ENCODE data around the gene SAAL1. TPM values are rescaled to one million over a fixed set of nuclear protein-coding genes. Genes with fewer than 3 reads are reported as not detected.

Gene SAAL1
- total RNA-seq, 1 experiment from 2014 or later = 19.5 TPM

DNA sequence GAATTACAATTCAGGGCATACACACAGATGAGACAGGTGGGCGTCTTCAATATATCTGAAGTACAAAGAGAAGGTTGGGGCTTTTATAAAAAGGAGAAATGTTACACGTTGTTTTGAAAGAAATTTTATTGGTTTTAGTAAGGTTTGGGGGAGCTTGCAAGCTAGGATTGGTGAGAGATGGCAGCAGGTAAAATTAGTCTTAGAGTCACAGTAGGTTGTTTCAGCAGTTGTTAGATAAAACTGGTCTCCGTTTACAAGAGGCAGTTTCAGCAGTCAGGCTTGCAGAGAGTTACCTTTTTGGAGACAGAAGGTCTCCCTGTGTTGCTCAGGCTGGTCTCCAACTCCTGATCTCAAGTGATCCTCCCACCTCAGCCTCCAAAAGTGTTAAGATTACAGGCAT, 2.4 kb upstream of the SAAL1 start:
- Histone ChIP-seq H3K4me3 (ENCODE audit: low read depth in 2 of 2, low read length in 2 of 2) (peak overlapping the region in 1 of 2 experiments; percentile 27; a peak in 2 of 4 replicates), H3K4me1 (ENCODE audit: control insufficient read depth, insufficient read depth, low read length) (peaks cover 15% of the 10 kb centered on the region), H3K36me3 (ENCODE audit: control insufficient read depth, insufficient read depth, low read length) (no peaks in the 10 kb centered on the region; the same call in 1 of the 2 replicates), H3K27me3 (ENCODE audit: control insufficient read depth, insufficient read depth, low read length) (peaks cover 1% of the 10 kb centered on the region; the same call in 1 of the 2 replicates), H3K27ac (ENCODE audit: low read length) (no peak overlapping the region), H3K9me3 (ENCODE audit: control insufficient read depth, insufficient read depth, low read depth, low read length) (no peaks in the 10 kb centered on the region)
- ATAC-seq = no peak
- no TSS peak for BruUV-seq (replicated peaks)
- in situ Hi-C loops (cut with HindIII; ENCODE audit: low pct_unique_long_range_greater_than_20kb, low sequenced_read_pairs) (no loop called here), intact Hi-C loops (cut with micrococcal nuclease; ENCODE audit: unreplicated experiment) (loop anchor here (5.0 kb wide), 1 partner anchor 116 kb away; no protein-coding TSS in a partner anchor)
- POLR2A ChIA-PET = interaction anchor here (0.6 kb wide), 1 partner anchor 40 kb away, joined by 12 read pairs; no protein-coding TSS in a partner anchor
- CTCF ChIA-PET = no interaction called here
- DNase-seq (ENCODE audit: low read depth, low spot score) = no peak
- TF ChIP-seq POLR2AphosphoS5 (IDR thresholded peaks at IDR 0.05; ENCODE audit: low read depth, low read length) = no peak
- TF ChIP-seq, protein P1, sequence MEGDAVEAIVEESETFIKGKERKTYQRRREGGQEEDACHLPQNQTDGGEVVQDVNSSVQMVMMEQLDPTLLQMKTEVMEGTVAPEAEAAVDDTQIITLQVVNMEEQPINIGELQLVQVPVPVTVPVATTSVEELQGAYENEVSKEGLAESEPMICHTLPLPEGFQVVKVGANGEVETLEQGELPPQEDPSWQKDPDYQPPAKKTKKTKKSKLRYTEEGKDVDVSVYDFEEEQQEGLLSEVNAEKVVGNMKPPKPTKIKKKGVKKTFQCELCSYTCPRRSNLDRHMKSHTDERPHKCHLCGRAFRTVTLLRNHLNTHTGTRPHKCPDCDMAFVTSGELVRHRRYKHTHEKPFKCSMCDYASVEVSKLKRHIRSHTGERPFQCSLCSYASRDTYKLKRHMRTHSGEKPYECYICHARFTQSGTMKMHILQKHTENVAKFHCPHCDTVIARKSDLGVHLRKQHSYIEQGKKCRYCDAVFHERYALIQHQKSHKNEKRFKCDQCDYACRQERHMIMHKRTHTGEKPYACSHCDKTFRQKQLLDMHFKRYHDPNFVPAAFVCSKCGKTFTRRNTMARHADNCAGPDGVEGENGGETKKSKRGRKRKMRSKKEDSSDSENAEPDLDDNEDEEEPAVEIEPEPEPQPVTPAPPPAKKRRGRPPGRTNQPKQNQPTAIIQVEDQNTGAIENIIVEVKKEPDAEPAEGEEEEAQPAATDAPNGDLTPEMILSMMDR (IDR thresholded peaks at IDR 0.05) = no peak
- TF ChIP-seq SIN3A (IDR thresholded peaks at IDR 0.05; ENCODE audit: borderline replicate concordance, insufficient read depth, low read depth, low read length) = no peak
- TF ChIP-seq, protein P2, sequence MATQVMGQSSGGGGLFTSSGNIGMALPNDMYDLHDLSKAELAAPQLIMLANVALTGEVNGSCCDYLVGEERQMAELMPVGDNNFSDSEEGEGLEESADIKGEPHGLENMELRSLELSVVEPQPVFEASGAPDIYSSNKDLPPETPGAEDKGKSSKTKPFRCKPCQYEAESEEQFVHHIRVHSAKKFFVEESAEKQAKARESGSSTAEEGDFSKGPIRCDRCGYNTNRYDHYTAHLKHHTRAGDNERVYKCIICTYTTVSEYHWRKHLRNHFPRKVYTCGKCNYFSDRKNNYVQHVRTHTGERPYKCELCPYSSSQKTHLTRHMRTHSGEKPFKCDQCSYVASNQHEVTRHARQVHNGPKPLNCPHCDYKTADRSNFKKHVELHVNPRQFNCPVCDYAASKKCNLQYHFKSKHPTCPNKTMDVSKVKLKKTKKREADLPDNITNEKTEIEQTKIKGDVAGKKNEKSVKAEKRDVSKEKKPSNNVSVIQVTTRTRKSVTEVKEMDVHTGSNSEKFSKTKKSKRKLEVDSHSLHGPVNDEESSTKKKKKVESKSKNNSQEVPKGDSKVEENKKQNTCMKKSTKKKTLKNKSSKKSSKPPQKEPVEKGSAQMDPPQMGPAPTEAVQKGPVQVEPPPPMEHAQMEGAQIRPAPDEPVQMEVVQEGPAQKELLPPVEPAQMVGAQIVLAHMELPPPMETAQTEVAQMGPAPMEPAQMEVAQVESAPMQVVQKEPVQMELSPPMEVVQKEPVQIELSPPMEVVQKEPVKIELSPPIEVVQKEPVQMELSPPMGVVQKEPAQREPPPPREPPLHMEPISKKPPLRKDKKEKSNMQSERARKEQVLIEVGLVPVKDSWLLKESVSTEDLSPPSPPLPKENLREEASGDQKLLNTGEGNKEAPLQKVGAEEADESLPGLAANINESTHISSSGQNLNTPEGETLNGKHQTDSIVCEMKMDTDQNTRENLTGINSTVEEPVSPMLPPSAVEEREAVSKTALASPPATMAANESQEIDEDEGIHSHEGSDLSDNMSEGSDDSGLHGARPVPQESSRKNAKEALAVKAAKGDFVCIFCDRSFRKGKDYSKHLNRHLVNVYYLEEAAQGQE (IDR thresholded peaks at IDR 0.05; ENCODE audit: insufficient read depth in 1 of 2, low read depth in 2 of 2, low read length in 1 of 2) = no peak
- TF ChIP-seq TCF7L2 (IDR thresholded peaks at IDR 0.05; ENCODE audit: low read depth, low read length) = no peak

DNA sequence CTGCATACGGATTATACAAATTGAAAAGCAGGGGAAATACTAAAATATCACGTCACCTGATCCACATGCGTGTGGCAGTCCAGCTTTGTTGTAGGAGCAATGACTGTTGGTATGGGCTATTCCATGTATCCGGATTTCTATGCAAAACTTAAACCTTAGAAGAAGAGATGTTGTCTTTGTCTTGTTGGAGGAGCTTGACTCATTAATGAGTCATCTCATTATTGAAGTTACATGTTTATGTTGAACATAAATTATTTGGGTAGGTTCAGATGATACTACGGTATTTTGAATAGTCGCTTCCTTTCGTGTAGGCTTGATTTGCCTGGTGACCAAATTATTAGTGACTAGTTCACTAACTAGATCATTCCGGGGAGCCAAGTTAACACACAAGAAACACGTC, 806 bp upstream of the SAAL1 start:
- CTCF ChIA-PET = interaction anchor here (0.8 kb wide), 1 partner anchor 8 kb away, joined by 7 read pairs; no protein-coding TSS in a partner anchor
- in situ Hi-C loops (cut with HindIII; ENCODE audit: low pct_unique_long_range_greater_than_20kb, low sequenced_read_pairs) (no loop called here), intact Hi-C loops (cut with micrococcal nuclease; ENCODE audit: unreplicated experiment) (loop anchor here (5.0 kb wide), 1 partner anchor 114 kb away; no protein-coding TSS in a partner anchor)
- Histone ChIP-seq H3K27me3 (ENCODE audit: control insufficient read depth, insufficient read depth, low read length) (no peaks in the 10 kb centered on the region; the same call in 1 of the 2 replicates), H3K36me3 (ENCODE audit: control insufficient read depth, insufficient read depth, low read length) (peaks cover 7% of the 10 kb centered on the region), H3K4me3 (ENCODE audit: low read depth in 2 of 2, low read length in 2 of 2) (peak overlapping the region; percentile 88 to 96), H3K9me3 (ENCODE audit: control insufficient read depth, insufficient read depth, low read depth, low read length) (no peaks in the 10 kb centered on the region), H3K4me1 (ENCODE audit: control insufficient read depth, insufficient read depth, low read length) (peaks cover 15% of the 10 kb centered on the region), H3K27ac (ENCODE audit: low read length) (no peak overlapping the region)
- POLR2A ChIA-PET = no interaction called here
- no peak for TF ChIP-seq SIN3A (IDR thresholded peaks at IDR 0.05; ENCODE audit: borderline replicate concordance, insufficient read depth, low read depth, low read length)
- TF ChIP-seq POLR2AphosphoS5 (IDR thresholded peaks at IDR 0.05; ENCODE audit: low read depth, low read length) = no peak
- TF ChIP-seq, protein P1 (IDR thresholded peaks at IDR 0.05) = no peak
- TF ChIP-seq TCF7L2 (IDR thresholded peaks at IDR 0.05; ENCODE audit: low read depth, low read length) = no peak
- TF ChIP-seq, protein P2 (IDR thresholded peaks at IDR 0.05; ENCODE audit: insufficient read depth in 1 of 2, low read depth in 2 of 2, low read length in 1 of 2) = no peak
- ATAC-seq (no peak), DNase-seq (ENCODE audit: low read depth, low spot score) (no peak)
- no TSS peak for BruUV-seq (replicated peaks)

Measured in Panc1 (cell line).